ENCODE results near the gene LIPC.
A peak's percentile ranks its signal among the peaks of the same experiment; 100 is the strongest.

The LIPC gene

DNA sequence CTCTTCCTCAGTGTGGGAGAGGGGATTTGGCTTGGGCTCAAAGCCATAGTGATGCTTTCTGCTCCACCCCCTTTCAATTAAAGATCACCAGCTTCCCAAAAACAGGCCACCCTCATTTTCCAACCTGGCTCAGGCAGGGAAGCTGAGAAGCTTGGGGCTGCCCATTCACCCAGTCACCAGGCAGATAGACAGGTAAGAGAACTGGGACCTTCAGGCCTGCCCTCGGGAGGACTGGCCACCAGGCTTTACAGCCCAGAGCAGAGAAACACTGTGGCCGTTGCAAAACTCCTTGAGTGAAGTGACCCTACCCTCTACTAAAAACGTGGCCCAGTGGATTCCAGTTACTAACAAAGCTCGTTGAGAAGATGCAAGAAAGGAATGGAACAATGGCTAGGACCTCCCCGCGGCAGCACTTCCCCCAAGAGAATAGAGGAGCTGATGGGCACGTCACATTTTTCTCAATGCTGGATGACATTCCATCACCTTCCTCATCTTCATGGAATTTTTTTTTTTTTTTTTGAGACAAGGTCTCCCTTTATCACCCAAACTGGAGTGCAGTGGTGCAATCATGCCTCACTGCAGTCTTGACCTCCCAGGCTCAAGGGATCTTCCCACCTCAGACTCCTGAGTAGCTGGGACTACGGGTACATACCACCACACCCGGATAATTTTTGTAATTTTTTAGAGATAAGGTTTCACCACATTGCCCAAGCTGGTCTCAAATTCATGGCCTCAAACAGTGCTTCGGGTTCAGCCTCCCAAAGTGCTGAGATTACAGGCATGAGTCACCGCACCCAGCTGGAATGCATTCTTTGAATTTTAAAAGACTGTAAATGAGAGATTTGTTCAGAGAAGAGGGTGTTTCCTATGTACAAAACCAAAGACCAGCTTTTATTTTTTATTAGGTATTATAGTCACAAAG is 37.9 kb downstream of the LIPC start (continued):
- TF ChIP-seq ZNF341 (tag by site-specific recombination; IDR thresholded peaks at IDR 0.05; ENCODE audit: low read depth) (no peak), ZNF362 (tag by site-specific recombination; IDR thresholded peaks at IDR 0.05) (no peak), ZNF148 (tag by site-specific recombination; IDR thresholded peaks at IDR 0.05; ENCODE audit: borderline replicate concordance) (no peak), YY2 (tag by site-specific recombination; IDR thresholded peaks at IDR 0.05) (no peak), GLIS2 (tag by site-specific recombination; IDR thresholded peaks at IDR 0.05) (no peak), ZSCAN23 (tag by site-specific recombination; IDR thresholded peaks at IDR 0.05) (no peak), ZNF223 (tag by site-specific recombination; IDR thresholded peaks at IDR 0.05) (no peak), ZNF777 (tag by site-specific recombination; IDR thresholded peaks at IDR 0.05; ENCODE audit: borderline replicate concordance) (no peak), GFI1B (tag by site-specific recombination; IDR thresholded peaks at IDR 0.05) (peak; percentile 45; the same call in 1 of the 2 replicates), ZNF76 (tag by site-specific recombination; IDR thresholded peaks at IDR 0.05; ENCODE audit: borderline replicate concordance, low read depth) (no peak), WT1 (tag by site-specific recombination; IDR thresholded peaks at IDR 0.05) (no peak), ZNF639 (tag by site-specific recombination; IDR thresholded peaks at IDR 0.05) (no peak), ZNF776 (tag by site-specific recombination; IDR thresholded peaks at IDR 0.05; ENCODE audit: borderline replicate concordance) (no peak), ZNF521 (tag by site-specific recombination; IDR thresholded peaks at IDR 0.05) (no peak), ZNF133 (tag by site-specific recombination; IDR thresholded peaks at IDR 0.05) (no peak), KLF10 (tag by site-specific recombination; IDR thresholded peaks at IDR 0.05) (peak; percentile 57), ZNF558 (tag by site-specific recombination; IDR thresholded peaks at IDR 0.05) (no peak), ZNF248 (tag by site-specific recombination; IDR thresholded peaks at IDR 0.05) (no peak), ZFP41 (tag by site-specific recombination; IDR thresholded peaks at IDR 0.05; ENCODE audit: borderline replicate concordance) (no peak), ZNF366 (tag by site-specific recombination; conservative IDR thresholded peaks at IDR 0.05) (no peak), ZNF670 (tag by site-specific recombination; IDR thresholded peaks at IDR 0.05; ENCODE audit: low read depth) (no peak)
- TF ChIP-seq, protein P1, sequence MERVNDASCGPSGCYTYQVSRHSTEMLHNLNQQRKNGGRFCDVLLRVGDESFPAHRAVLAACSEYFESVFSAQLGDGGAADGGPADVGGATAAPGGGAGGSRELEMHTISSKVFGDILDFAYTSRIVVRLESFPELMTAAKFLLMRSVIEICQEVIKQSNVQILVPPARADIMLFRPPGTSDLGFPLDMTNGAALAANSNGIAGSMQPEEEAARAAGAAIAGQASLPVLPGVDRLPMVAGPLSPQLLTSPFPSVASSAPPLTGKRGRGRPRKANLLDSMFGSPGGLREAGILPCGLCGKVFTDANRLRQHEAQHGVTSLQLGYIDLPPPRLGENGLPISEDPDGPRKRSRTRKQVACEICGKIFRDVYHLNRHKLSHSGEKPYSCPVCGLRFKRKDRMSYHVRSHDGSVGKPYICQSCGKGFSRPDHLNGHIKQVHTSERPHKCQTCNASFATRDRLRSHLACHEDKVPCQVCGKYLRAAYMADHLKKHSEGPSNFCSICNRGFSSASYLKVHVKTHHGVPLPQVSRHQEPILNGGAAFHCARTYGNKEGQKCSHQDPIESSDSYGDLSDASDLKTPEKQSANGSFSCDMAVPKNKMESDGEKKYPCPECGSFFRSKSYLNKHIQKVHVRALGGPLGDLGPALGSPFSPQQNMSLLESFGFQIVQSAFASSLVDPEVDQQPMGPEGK (tag by site-specific recombination; IDR thresholded peaks at IDR 0.05) = no peak
- TF ChIP-seq, protein P2, sequence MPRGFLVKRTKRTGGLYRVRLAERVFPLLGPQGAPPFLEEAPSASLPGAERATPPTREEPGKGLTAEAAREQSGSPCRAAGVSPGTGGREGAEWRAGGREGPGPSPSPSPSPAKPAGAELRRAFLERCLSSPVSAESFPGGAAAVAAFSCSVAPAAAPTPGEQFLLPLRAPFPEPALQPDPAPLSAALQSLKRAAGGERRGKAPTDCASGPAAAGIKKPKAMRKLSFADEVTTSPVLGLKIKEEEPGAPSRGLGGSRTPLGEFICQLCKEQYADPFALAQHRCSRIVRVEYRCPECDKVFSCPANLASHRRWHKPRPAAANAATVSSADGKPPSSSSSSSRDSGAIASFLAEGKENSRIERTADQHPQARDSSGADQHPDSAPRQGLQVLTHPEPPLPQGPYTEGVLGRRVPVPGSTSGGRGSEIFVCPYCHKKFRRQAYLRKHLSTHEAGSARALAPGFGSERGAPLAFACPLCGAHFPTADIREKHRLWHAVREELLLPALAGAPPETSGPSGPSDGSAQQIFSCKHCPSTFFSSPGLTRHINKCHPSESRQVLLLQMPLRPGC (tag by site-specific recombination; IDR thresholded peaks at IDR 0.05) = peak; percentile 58; the same call in 1 of the 2 replicates
- TF ChIP-seq, protein P3, sequence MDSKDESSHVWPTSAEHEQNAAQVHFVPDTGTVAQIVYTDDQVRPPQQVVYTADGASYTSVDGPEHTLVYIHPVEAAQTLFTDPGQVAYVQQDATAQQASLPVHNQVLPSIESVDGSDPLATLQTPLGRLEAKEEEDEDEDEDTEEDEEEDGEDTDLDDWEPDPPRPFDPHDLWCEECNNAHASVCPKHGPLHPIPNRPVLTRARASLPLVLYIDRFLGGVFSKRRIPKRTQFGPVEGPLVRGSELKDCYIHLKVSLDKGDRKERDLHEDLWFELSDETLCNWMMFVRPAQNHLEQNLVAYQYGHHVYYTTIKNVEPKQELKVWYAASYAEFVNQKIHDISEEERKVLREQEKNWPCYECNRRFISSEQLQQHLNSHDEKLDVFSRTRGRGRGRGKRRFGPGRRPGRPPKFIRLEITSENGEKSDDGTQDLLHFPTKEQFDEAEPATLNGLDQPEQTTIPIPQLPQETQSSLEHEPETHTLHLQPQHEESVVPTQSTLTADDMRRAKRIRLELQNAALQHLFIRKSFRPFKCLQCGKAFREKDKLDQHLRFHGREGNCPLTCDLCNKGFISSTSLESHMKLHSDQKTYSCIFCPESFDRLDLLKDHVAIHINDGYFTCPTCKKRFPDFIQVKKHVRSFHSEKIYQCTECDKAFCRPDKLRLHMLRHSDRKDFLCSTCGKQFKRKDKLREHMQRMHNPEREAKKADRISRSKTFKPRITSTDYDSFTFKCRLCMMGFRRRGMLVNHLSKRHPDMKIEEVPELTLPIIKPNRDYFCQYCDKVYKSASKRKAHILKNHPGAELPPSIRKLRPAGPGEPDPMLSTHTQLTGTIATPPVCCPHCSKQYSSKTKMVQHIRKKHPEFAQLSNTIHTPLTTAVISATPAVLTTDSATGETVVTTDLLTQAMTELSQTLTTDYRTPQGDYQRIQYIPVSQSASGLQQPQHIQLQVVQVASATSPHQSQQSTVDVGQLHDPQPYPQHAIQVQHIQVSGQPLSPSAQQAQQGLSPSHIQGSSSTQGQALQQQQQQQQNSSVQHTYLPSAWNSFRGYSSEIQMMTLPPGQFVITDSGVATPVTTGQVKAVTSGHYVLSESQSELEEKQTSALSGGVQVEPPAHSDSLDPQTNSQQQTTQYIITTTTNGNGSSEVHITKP (tag by site-specific recombination; IDR thresholded peaks at IDR 0.05) = peak; percentile 59

Measured in HEK293 (cell line).